Skeletal muscle satellite cell (primary cell): ENCODE data around the gene ABCB11.
"Not testable (repeated sequence)": the region's sequence is repeated elsewhere in the genome, so short reads cannot be mapped to it uniquely, and the experiment has no call there.

Source experiments
- H3K27me3 ChIP-seq: 2 replicates; pipeline ENCODE4 v1.7.0; 2013; ENCODE audit warnings: low read length; ENCODE audit not compliant: control insufficient read depth, insufficient read depth
- H3K36me3 ChIP-seq: 2 replicates; pipeline ENCODE4 v1.7.0; 2013; ENCODE audit warnings: mild to moderate bottlenecking, control low read depth, low read length; ENCODE audit not compliant: insufficient read depth
- H3K4me1 ChIP-seq: 2 replicates; pipeline ENCODE4 v1.7.0; 2013; ENCODE audit warnings: low read length; ENCODE audit not compliant: control insufficient read depth, insufficient read depth
- H3K4me2 ChIP-seq: 2 replicates; pipeline ENCODE4 v1.7.0; 2013; ENCODE audit warnings: mild to moderate bottlenecking, low read length
- H3K4me3 ChIP-seq: 2 replicates; pipeline ENCODE4 v1.7.0; 2013; ENCODE audit warnings: low read length
- H3K9ac ChIP-seq: 2 replicates; pipeline ENCODE4 v1.7.0; 2013; ENCODE audit warnings: mild to moderate bottlenecking, low read depth, low read length, moderate library complexity
- H3K9me3 ChIP-seq: replicated peaks from 2 replicates; pipeline ENCODE4 v1.7.0; 2013; ENCODE audit warnings: mild to moderate bottlenecking, control low read depth, low read length

Gene ABCB11

GRCh38 chr2:169013628-169014026, 17.5 kb downstream of the ABCB11 start:
- peak overlapping the region; percentile 31 for H3K4me2 ChIP-seq
- peaks cover 39% of the 10 kb centered on the region for H3K4me1 ChIP-seq
- no peaks in the 10 kb centered on the region for H3K9me3 ChIP-seq
- no peaks in the 10 kb centered on the region for H3K27me3 ChIP-seq
- no peak overlapping the region for H3K9ac ChIP-seq
- no peaks in the 10 kb centered on the region for H3K36me3 ChIP-seq
- no peak overlapping the region for H3K4me3 ChIP-seq

- no peaks in the 10 kb centered on the region for H3K27me3 ChIP-seq
- H3K4me1 ChIP-seq: peaks cover 39% of the 10 kb centered on the region
- no peaks in the 10 kb centered on the region for H3K36me3 ChIP-seq
- no peak overlapping the region for H3K4me3 ChIP-seq
- peak overlapping the region; percentile 31 for H3K9ac ChIP-seq
- H3K4me2 ChIP-seq: peak overlapping the region; percentile 31
- H3K9me3 ChIP-seq: no peaks in the 10 kb centered on the region
These were observed 18.1 kb downstream of the ABCB11 start for GRCh38 chr2:169012812-169013627.

GRCh38 chr2:169012191-169012792, 18.8 kb downstream of the ABCB11 start:
- not testable (repeated sequence) for H3K36me3 ChIP-seq, H3K27me3 ChIP-seq, H3K4me2 ChIP-seq, H3K9me3 ChIP-seq, H3K4me3 ChIP-seq
- Histone ChIP-seq H3K4me1 (peaks cover 39% of the 10 kb centered on the region), H3K9ac (peak overlapping the region; percentile 31)

GRCh38 chr2:169011698-169012097, 19.4 kb downstream of the ABCB11 start:
- Histone ChIP-seq H3K4me3 (no peak overlapping the region), H3K9ac (no peak overlapping the region), H3K36me3 (no peaks in the 10 kb centered on the region), H3K27me3 (no peaks in the 10 kb centered on the region), H3K4me1 (peaks cover 39% of the 10 kb centered on the region), H3K9me3 (no peaks in the 10 kb centered on the region), H3K4me2 (no peak overlapping the region)

- Histone ChIP-seq H3K4me3 (no peak overlapping the region), H3K27me3 (no peaks in the 10 kb centered on the region), H3K4me2 (no peak overlapping the region), H3K36me3 (no peaks in the 10 kb centered on the region), H3K9ac (no peak overlapping the region), H3K4me1 (peaks cover 39% of the 10 kb centered on the region), H3K9me3 (no peaks in the 10 kb centered on the region)
These were observed 20.3 kb downstream of the ABCB11 start for GRCh38 chr2:169010633-169011460.

- no peak overlapping the region for H3K4me3 ChIP-seq
- H3K36me3 ChIP-seq: no peaks in the 10 kb centered on the region
- H3K9me3 ChIP-seq: no peaks in the 10 kb centered on the region
These were observed 21.1 kb downstream of the ABCB11 start for GRCh38 chr2:169009865-169010579.

GRCh38 chr2:169007941-169008340, 23.2 kb downstream of the ABCB11 start:
- no peaks in the 10 kb centered on the region for H3K27me3 ChIP-seq
- no peaks in the 10 kb centered on the region for H3K36me3 ChIP-seq
- H3K9ac ChIP-seq: no peak overlapping the region
- peaks cover 26% of the 10 kb centered on the region for H3K4me1 ChIP-seq
- H3K4me2 ChIP-seq: no peak overlapping the region
- H3K9me3 ChIP-seq: no peaks in the 10 kb centered on the region
- no peak overlapping the region for H3K4me3 ChIP-seq

More at GRCh38 chr2:169009865-169010579, 21.1 kb downstream of the ABCB11 start:
- no peak overlapping the region for H3K4me2 ChIP-seq
- H3K4me1 ChIP-seq: peaks cover 39% of the 10 kb centered on the region
- H3K27me3 ChIP-seq: no peaks in the 10 kb centered on the region
- no peak overlapping the region for H3K9ac ChIP-seq

- Histone ChIP-seq H3K4me2 (no peak overlapping the region), H3K9me3 (no peaks in the 10 kb centered on the region), H3K9ac (no peak overlapping the region), H3K4me1 (peaks cover 20% of the 10 kb centered on the region), H3K27me3 (no peaks in the 10 kb centered on the region), H3K36me3 (no peaks in the 10 kb centered on the region), H3K4me3 (no peak overlapping the region)
These were observed 23.8 kb downstream of the ABCB11 start for GRCh38 chr2:169007356-169007755.

DNA sequence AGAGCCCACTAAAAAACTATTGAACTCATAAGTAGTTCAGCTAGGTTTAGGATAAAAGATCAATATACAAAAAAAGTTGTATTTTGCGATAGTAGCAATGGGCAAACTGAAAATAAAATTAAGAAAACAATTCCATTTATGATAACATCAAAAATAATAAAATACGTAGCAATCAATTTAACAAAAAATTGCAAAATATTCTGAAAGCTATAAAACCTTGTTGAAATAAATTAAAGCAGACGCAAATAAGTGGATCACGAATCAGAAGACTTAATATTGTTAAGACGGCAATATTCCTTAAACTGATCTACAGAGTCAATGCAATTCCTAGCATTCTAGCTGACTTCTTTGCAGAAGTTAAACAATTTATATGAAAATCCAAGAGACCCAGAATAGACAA, 24.5 kb downstream of the ABCB11 start:
- Histone ChIP-seq H3K4me1 (peaks cover 19% of the 10 kb centered on the region), H3K4me2 (no peak overlapping the region), H3K27me3 (no peaks in the 10 kb centered on the region), H3K4me3 (no peak overlapping the region), H3K36me3 (no peaks in the 10 kb centered on the region), H3K9ac (no peak overlapping the region), H3K9me3 (no peaks in the 10 kb centered on the region)

GRCh38 chr2:169005994-169006393, 25.1 kb downstream of the ABCB11 start:
- H3K4me3 ChIP-seq: no peak overlapping the region

GRCh38 chr2:169005080-169005598, 26.0 kb downstream of the ABCB11 start:
- Histone ChIP-seq H3K4me1 (peaks cover 20% of the 10 kb centered on the region), H3K36me3 (no peaks in the 10 kb centered on the region), H3K27me3 (no peaks in the 10 kb centered on the region), H3K9me3 (no peaks in the 10 kb centered on the region), H3K9ac (no peak overlapping the region), H3K4me2 (no peak overlapping the region), H3K4me3 (no peak overlapping the region)

More at GRCh38 chr2:169005994-169006393, 25.1 kb downstream of the ABCB11 start:
- H3K9me3 ChIP-seq: no peaks in the 10 kb centered on the region
- no peaks in the 10 kb centered on the region for H3K27me3 ChIP-seq
- no peaks in the 10 kb centered on the region for H3K36me3 ChIP-seq
- peaks cover 18% of the 10 kb centered on the region for H3K4me1 ChIP-seq
- H3K4me2 ChIP-seq: no peak overlapping the region
- no peak overlapping the region for H3K9ac ChIP-seq
